Liver (tissue), 3 donors: ENCODE data around the gene LAMP2.

Experiments
- CTCF ChIP-seq: fragments of 150-350 bp; IDR thresholded peaks from 2 replicates; pipeline ENCODE4 v1.5.1; 2017; ENCODE audit warnings: improper control_type of control experiment, low read depth, low read length; ENCODE audit not compliant: missing input control
- GABPA ChIP-seq, 2 donors: IDR thresholded peaks in 1 of 2; conservative IDR thresholded peaks in 1 of 2; 2 replicates each; pipeline ENCODE4 v1.6.1; 2016; ENCODE audit warnings: antibody characterized with exemption in 2 of 2, mild to moderate bottlenecking in 1 of 2, moderate library complexity in 1 of 2
- TAF1 ChIP-seq: conservative IDR thresholded peaks from 2 replicates; pipeline ENCODE4 v1.6.1; 2016; ENCODE audit warnings: antibody characterized with exemption, mild to moderate bottlenecking
- donor health status: healthy.
- donor health status: healthy.

DNA sequence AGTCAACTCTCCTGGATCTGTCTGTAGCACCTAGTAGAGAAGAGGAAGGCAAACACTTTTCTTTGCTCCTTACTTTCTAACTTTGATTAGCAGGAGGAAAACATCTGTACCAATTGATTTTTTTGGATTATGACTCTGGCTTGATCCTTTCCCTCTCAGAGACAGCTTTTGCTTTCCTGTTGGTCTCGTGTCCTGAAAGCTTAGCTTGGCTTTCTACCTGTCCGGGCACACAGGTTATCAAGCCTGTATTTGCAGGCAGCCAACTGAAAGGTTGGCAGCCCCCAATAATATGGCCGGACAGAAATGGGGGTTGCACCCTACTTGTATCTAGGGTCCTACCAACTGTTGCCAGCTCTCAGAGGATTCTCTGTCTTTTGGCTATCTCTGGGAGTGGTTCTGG is 43.1 kb upstream of the LAMP2 start:
- TF ChIP-seq CTCF (no peak), GABPA (IDR thresholded peaks at IDR 0.05 in 1 of 2, conservative IDR thresholded peaks at IDR 0.05 in 1 of 2) (no peak), TAF1 (no peak)
